Hepatocyte (in vitro differentiated cells): ENCODE data around the gene ALPL. TPM values are rescaled to one million over a fixed set of nuclear protein-coding genes. Genes with fewer than 3 reads are reported as not detected.
A peak's percentile ranks its signal among the peaks of the same experiment; 100 is the strongest.

Experiments used
- DNase-seq: peaks from one replicate; pipeline ENCODE4 v3.0.0-alpha.2; 2016; ENCODE audit warnings: low spot score
- H2AFZ ChIP-seq: fragments of 200-600 bp; sonication (generic); 2 replicates; pipeline ENCODE4 v1.6.0; 2016; ENCODE audit warnings: antibody characterized with exemption, mild to moderate bottlenecking
- H3K27ac ChIP-seq: fragments of 200-600 bp; sonication (generic); 2 replicates; pipeline ENCODE4 v1.5.1; 2016; ENCODE audit warnings: mild to moderate bottlenecking
- H3K27me3 ChIP-seq: fragments of 200-600 bp; sonication (generic); 2 replicates; pipeline ENCODE4 v1.6.1; 2016
- H3K36me3 ChIP-seq: fragments of 200-600 bp; sonication (generic); replicated peaks from 2 replicates; pipeline ENCODE4 v1.5.1; 2016; ENCODE audit warnings: low read depth; ENCODE audit not compliant: insufficient read depth
- H3K4me1 ChIP-seq: fragments of 200-600 bp; sonication (generic); 2 replicates; pipeline ENCODE4 v1.5.1; 2016; ENCODE audit warnings: mild to moderate bottlenecking, moderate library complexity; ENCODE audit not compliant: insufficient read depth
- H3K4me2 ChIP-seq: fragments of 200-600 bp; sonication (generic); 2 replicates; pipeline ENCODE4 v1.6.0; 2016
- H3K4me3 ChIP-seq: fragments of 200-600 bp; sonication (generic); 2 replicates; pipeline ENCODE4 v1.5.1; 2016; ENCODE audit warnings: mild to moderate bottlenecking
- H3K79me2 ChIP-seq: fragments of 200-600 bp; sonication (generic); 2 replicates; pipeline ENCODE4 v1.6.0; 2017; ENCODE audit warnings: mild to moderate bottlenecking
- H3K9me2 ChIP-seq: fragments of 200-600 bp; sonication (generic); replicated peaks from 2 replicates; pipeline ENCODE4 v1.6.0; 2017; ENCODE audit warnings: mild to moderate bottlenecking; ENCODE audit not compliant: insufficient read depth
- H3K9me3 ChIP-seq: fragments of 200-600 bp; sonication (generic); 2 replicates; pipeline ENCODE4 v1.5.1; 2016; ENCODE audit warnings: low read depth, mild to moderate bottlenecking
- H4K20me1 ChIP-seq: fragments of 200-600 bp; sonication (generic); 2 replicates; pipeline ENCODE4 v1.6.0; 2016; ENCODE audit warnings: mild to moderate bottlenecking; ENCODE audit not compliant: insufficient read depth, poor library complexity, severe bottlenecking
- CTCF ChIP-seq: fragments of 200-600 bp; sonication (generic); IDR thresholded peaks from 2 replicates; pipeline ENCODE4 v1.5.1; 2016; ENCODE audit warnings: antibody characterized with exemption, mild to moderate bottlenecking; ENCODE audit not compliant: poor library complexity
- EZH2 ChIP-seq: fragments of 200-600 bp; sonication (generic); IDR thresholded peaks from 2 replicates; pipeline ENCODE4 v1.6.1; 2016; ENCODE audit warnings: antibody characterized with exemption, mild to moderate bottlenecking, borderline replicate concordance
- EZH2phosphoT487 ChIP-seq: fragments of 200-600 bp; sonication (generic); IDR thresholded peaks from one replicate; pipeline ENCODE4 v1.6.1; 2018; ENCODE audit warnings: antibody characterized with exemption, mild to moderate bottlenecking, low read depth, moderate library complexity; ENCODE audit not compliant: unreplicated experiment, severe bottlenecking
- WGBS: methylation state at CpG from one replicate; pipeline ENCODE4 v1.1.6; 2016; ENCODE audit warnings: low lambda C conversion rate; ENCODE audit errors: missing lambda C conversion rate; 5-methylcytosine and 5-hydroxymethylcytosine counted together
- polyA plus RNA-seq: library from polyadenylated mRNA; unstranded; fragments of >200 nt; fragmentation: Nextera tagmentation; extraction: Ambion mirVana; gene quantifications from 2 replicates; pipeline ENCODE4 v1.2.1, GENCODE V29; 2016
- total RNA-seq: library from RNA; depleted of rRNA; stranded (reverse); fragments of >200 nt; gene quantifications from 2 replicates; pipeline ENCODE4 v1.2.3, GENCODE V29; 2014

The ALPL gene
- total and polyA plus RNA-seq, 2 experiments from 2014 or later: 2.2 to 6.0 TPM

GRCh38 chr1:21510113-21510493 lies 880 bp downstream of the ALPL start:
- Histone ChIP-seq H4K20me1 (no peaks in the 10 kb centered on the region), H3K79me2 (no peaks in the 10 kb centered on the region), H3K4me2 (no peak overlapping the region), H3K36me3 (no peaks in the 10 kb centered on the region), H3K4me1 (no peaks in the 10 kb centered on the region), H3K9me2 (no peaks in the 10 kb centered on the region), H3K27ac (no peak overlapping the region), H3K4me3 (no peak overlapping the region), H3K9me3 (no peaks in the 10 kb centered on the region), H3K27me3 (peaks cover 34% of the 10 kb centered on the region), H2AFZ (no peak overlapping the region)
- no peak for TF ChIP-seq EZH2phosphoT487
- no peak for TF ChIP-seq EZH2
- TF ChIP-seq CTCF: no peak
- 45% methylated on average over 12 of the region's 12 CpGs for WGBS
- DNase-seq: no peak

- no peak overlapping the region for H3K27ac ChIP-seq
- H2AFZ ChIP-seq: no peak overlapping the region
- DNase-seq: no peak
- H3K4me2 ChIP-seq: no peak overlapping the region
- H3K36me3 ChIP-seq: no peaks in the 10 kb centered on the region
- 82% methylated on average over 9 of the region's 9 CpGs for WGBS
- no peak overlapping the region for H3K4me3 ChIP-seq
- no peaks in the 10 kb centered on the region for H3K4me1 ChIP-seq
- no peaks in the 10 kb centered on the region for H3K79me2 ChIP-seq
- no peak for TF ChIP-seq EZH2
- TF ChIP-seq EZH2phosphoT487: no peak
- no peak for TF ChIP-seq CTCF
- peaks cover 34% of the 10 kb centered on the region for H3K27me3 ChIP-seq
- no peaks in the 10 kb centered on the region for H3K9me3 ChIP-seq
- no peaks in the 10 kb centered on the region for H4K20me1 ChIP-seq
- no peaks in the 10 kb centered on the region for H3K9me2 ChIP-seq
Observed at GRCh38 chr1:21510885-21511578, 1.8 kb downstream of the ALPL start.

- H4K20me1 ChIP-seq: no peaks in the 10 kb centered on the region
- no peak for TF ChIP-seq CTCF
- TF ChIP-seq EZH2phosphoT487: no peak
- no peak for TF ChIP-seq EZH2
- H3K4me1 ChIP-seq: no peaks in the 10 kb centered on the region
- no peaks in the 10 kb centered on the region for H3K36me3 ChIP-seq
- no peaks in the 10 kb centered on the region for H3K79me2 ChIP-seq
- peak; percentile 45 for DNase-seq
- H3K4me2 ChIP-seq: no peak overlapping the region
- H3K27me3 ChIP-seq: peaks cover 34% of the 10 kb centered on the region
- H3K9me2 ChIP-seq: no peaks in the 10 kb centered on the region
- no peak overlapping the region for H2AFZ ChIP-seq
- no peaks in the 10 kb centered on the region for H3K9me3 ChIP-seq
- H3K4me3 ChIP-seq: no peak overlapping the region
- H3K27ac ChIP-seq: no peak overlapping the region
- WGBS: 79% methylated on average over 11 of the region's 11 CpGs
Observed at GRCh38 chr1:21511579-21512522, 2.6 kb downstream of the ALPL start.
